H1 (cell line): ENCODE results near the gene NFIA.

Source experiments
- POLR2A ChIP-seq, 2 experiments: IDR thresholded peaks; 1 replicate in 1 of 2; 2 replicates in 1 of 2; pipeline ENCODE4 v1.6.1; 2011; ENCODE audit warnings: low read depth in 2 of 2, low read length in 2 of 2, mild to moderate bottlenecking in 2 of 2; ENCODE audit errors: control extremely low read depth in 1 of 2
- POLR2AphosphoS5 ChIP-seq: IDR thresholded peaks from 2 replicates; pipeline ENCODE4 v1.6.1; 2011; ENCODE audit warnings: low read depth, low read length
- RAD21 ChIP-seq, 2 experiments: IDR thresholded peaks in 1 of 2; conservative IDR thresholded peaks in 1 of 2; 2 replicates each; pipeline ENCODE4 v1.6.1; 2011; ENCODE audit warnings: low read depth in 2 of 2, low read length in 2 of 2, improper control_type of control experiment in 1 of 2, inconsistent platforms in 1 of 2, mild to moderate bottlenecking in 1 of 2, moderate library complexity in 1 of 2
- TF ChIP-seq, protein P1 (sequence below), 3 experiments: IDR thresholded peaks; 1 replicate in 2 of 3; 2 replicates in 1 of 3; pipeline versions ENCODE4 v1.5.1 to v1.6.1; 2011; ENCODE audit warnings: low read length in 3 of 3, mild to moderate bottlenecking in 3 of 3, inconsistent platforms in 2 of 3, low read depth in 1 of 3, moderate library complexity in 1 of 3; ENCODE audit not compliant: insufficient read depth in 1 of 3; ENCODE audit errors: control extremely low read depth in 1 of 3

DNA sequence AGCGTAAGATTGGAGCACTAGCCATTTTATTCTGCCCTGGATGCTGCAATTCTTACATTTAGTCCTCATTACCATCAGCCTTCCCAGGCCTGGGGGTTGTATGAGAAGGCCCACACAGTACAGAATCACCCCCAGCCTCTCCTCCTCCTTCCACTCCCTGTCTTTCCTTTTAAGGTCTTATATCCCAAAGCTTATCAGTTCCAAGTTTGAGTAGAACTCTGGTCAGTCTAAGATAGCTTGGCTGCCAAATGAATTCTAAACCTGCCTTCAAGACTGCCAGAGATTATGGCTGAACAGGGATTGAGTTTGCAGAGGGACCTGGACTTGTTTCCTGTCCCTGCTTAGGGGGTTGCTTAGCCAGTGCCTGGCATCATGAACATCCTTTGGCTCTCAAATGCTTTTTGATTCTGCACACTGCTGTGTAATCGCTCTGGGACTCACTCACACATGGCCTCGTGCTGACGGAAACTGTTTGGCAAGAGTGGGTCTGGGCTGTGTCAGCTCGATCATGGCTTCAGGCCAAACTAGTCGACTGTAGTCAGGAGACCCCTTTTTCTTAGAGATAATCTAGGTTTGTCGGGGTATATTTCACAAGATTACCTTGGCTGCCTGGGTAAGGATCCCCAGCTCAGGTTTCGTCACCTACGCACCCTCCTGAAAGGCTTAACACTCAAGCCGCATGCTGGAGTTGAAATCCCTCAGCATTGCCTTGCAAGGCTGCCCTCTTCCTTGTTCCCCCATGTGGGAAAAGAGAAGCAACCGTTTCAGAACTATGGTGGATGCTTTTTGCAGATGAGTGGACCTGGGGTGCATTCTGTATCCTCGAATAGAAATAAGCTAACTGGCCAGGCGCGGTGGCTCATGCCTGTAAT, 252.6 kb downstream of the NFIA start:
- TF ChIP-seq POLR2AphosphoS5, result no peak
- TF ChIP-seq, protein P1, sequence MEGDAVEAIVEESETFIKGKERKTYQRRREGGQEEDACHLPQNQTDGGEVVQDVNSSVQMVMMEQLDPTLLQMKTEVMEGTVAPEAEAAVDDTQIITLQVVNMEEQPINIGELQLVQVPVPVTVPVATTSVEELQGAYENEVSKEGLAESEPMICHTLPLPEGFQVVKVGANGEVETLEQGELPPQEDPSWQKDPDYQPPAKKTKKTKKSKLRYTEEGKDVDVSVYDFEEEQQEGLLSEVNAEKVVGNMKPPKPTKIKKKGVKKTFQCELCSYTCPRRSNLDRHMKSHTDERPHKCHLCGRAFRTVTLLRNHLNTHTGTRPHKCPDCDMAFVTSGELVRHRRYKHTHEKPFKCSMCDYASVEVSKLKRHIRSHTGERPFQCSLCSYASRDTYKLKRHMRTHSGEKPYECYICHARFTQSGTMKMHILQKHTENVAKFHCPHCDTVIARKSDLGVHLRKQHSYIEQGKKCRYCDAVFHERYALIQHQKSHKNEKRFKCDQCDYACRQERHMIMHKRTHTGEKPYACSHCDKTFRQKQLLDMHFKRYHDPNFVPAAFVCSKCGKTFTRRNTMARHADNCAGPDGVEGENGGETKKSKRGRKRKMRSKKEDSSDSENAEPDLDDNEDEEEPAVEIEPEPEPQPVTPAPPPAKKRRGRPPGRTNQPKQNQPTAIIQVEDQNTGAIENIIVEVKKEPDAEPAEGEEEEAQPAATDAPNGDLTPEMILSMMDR (IDR thresholded peaks at IDR 0.05; ENCODE audit: control extremely low read depth in 1 of 3, insufficient read depth in 1 of 3, low read depth in 1 of 3, low read length in 3 of 3), result no peak
- no peak for TF ChIP-seq RAD21 (IDR thresholded peaks at IDR 0.05 in 1 of 2, conservative IDR thresholded peaks at IDR 0.05 in 1 of 2; ENCODE audit: low read depth in 2 of 2, low read length in 2 of 2)
- TF ChIP-seq POLR2A (IDR thresholded peaks at IDR 0.05; ENCODE audit: control extremely low read depth in 1 of 2, low read depth in 2 of 2, low read length in 2 of 2), result no peak
